Kidney (tissue), 14 donors: ENCODE measurements around the gene NR2F6. TPM values are rescaled to one million over a fixed set of nuclear protein-coding genes. Genes with fewer than 3 reads are reported as not detected.

Source experiments
- DNase-seq, 5 donors: peaks; one replicate each; pipeline ENCODE4 v3.0.0-alpha.2; 2013 to 2020
- FAIRE-seq: peaks from 2 replicates; lab custom pipeline; 2012; peaks lifted over from hg19 to GRCh38; lab: Jason Lieb, UNC
- H3K27ac ChIP-seq, 2 donors: one replicate each; pipeline ENCODE4 v1.7.0; 2013; ENCODE audit warnings: low read depth in 2 of 2, low read length in 2 of 2, inconsistent platforms in 1 of 2
- H3K27me3 ChIP-seq: one replicate; pipeline ENCODE4 v1.7.1; 2013; ENCODE audit warnings: low read length, inconsistent platforms; ENCODE audit not compliant: control insufficient read depth, insufficient read depth
- H3K36me3 ChIP-seq, 3 donors: one replicate each; pipeline versions ENCODE4 v1.7.0 to v1.7.1; 2013; ENCODE audit warnings: low read length in 3 of 3, control low read depth in 1 of 3, inconsistent platforms in 1 of 3; ENCODE audit not compliant: insufficient read depth in 3 of 3, control insufficient read depth in 2 of 3
- H3K4me1 ChIP-seq, 3 donors: one replicate each; pipeline versions ENCODE4 v1.7.0 to v1.7.1; 2013; ENCODE audit warnings: low read length in 3 of 3, inconsistent platforms in 1 of 3, low read depth in 1 of 3; ENCODE audit not compliant: control insufficient read depth in 2 of 3, insufficient read depth in 2 of 3
- H3K4me3 ChIP-seq, 3 donors: one replicate each; pipeline versions ENCODE4 v1.7.0 to v1.8.1; 2013; ENCODE audit warnings: low read length in 3 of 3, control low read depth in 1 of 3, inconsistent platforms in 1 of 3
- H3K9ac ChIP-seq, 3 donors: one replicate each; pipeline versions ENCODE4 v1.7.0 to v1.7.1; 2013; ENCODE audit warnings: low read length in 3 of 3, control low read depth in 1 of 3, inconsistent platforms in 1 of 3
- H3K9me3 ChIP-seq, 3 donors: one replicate each; pipeline versions ENCODE4 v1.7.0 to v1.7.1; 2013; ENCODE audit warnings: low read length in 3 of 3, control low read depth in 1 of 3, inconsistent platforms in 1 of 3; ENCODE audit not compliant: control insufficient read depth in 2 of 3, insufficient read depth in 1 of 3
- CTCF ChIP-seq: IDR thresholded peaks from 3 replicates; pipeline ENCODE4 v1.5.1; 2012; ENCODE audit warnings: mild to moderate bottlenecking, moderate library complexity, borderline replicate concordance; ENCODE audit not compliant: insufficient read depth; ENCODE audit errors: extremely low read depth
- intact Hi-C: fragments of 100-400 bp; cut with DNase I; formaldehyde crosslinking; loops from one replicate; pipeline ENCODE4 v1.11.1; 2022
- polyA plus RNA-seq: library from polyadenylated mRNA; stranded (reverse); fragments of 350-450 nt; fragmentation: Illumina TruSeq; extraction: RNeasy Lipid Tissue Mini Kit (QIAGEN cat#74804); gene quantifications from one replicate; pipeline ENCODE4 v1.2.3, GENCODE V29; 2014; ENCODE audit warnings: low read depth, low replicate concordance; ENCODE audit not compliant: insufficient read depth
- total RNA-seq: library from RNA; stranded (reverse); fragmentation: NEBNext Ultra II Directional; extraction: Animal tissue kit (Norgen Biotek cat#: 25700); gene quantifications from one replicate; pipeline ENCODE4 v1.2.1, GENCODE V29; 2021
- donor health status: control.
- donor health status: control.
- donor health status: control.
- donor health status: control.
- donor health status: control.
- donor health status: DM: yes; HTN: yes; CAD: no.
- donor health status: Normal renal cell carcinoma (clear cell type).

The NR2F6 gene
- total and polyA plus RNA-seq, 2 donors from 2014 or later = 46.8 to 60.2 TPM

- peaks cover 3 to 18% (median 9%) of the 10 kb centered on the region in 3 donors for H3K36me3 ChIP-seq
- intact Hi-C loops = no loop called here
- H3K27me3 ChIP-seq = no peaks in the 10 kb centered on the region
- DNase-seq = peak in 1 of 5 donors; percentile 71
- no peak for TF ChIP-seq CTCF
- H3K27ac ChIP-seq = no peak overlapping the region
- no peaks in the 10 kb centered on the region for H3K9me3 ChIP-seq
- H3K9ac ChIP-seq = no peak overlapping the region
- H3K4me3 ChIP-seq = no peak overlapping the region
- no peaks in the 10 kb centered on the region for H3K4me1 ChIP-seq
- no peak for FAIRE-seq
Observed at GRCh38 chr19:17202249-17202648, 43.5 kb downstream of the NR2F6 start.

GRCh38 chr19:17200408-17201079 lies 45.2 kb downstream of the NR2F6 start:
- H3K9ac ChIP-seq = no peak overlapping the region
- FAIRE-seq (no peak), DNase-seq (no peak)
- intact Hi-C loops = no loop called here
- no peaks in the 10 kb centered on the region for H3K9me3 ChIP-seq
- H3K4me1 ChIP-seq = no peaks in the 10 kb centered on the region
- no peak overlapping the region for H3K27ac ChIP-seq
- TF ChIP-seq CTCF = no peak
- H3K36me3 ChIP-seq = peaks cover 3 to 18% (median 9%) of the 10 kb centered on the region in 3 donors
- no peak overlapping the region for H3K4me3 ChIP-seq
- no peaks in the 10 kb centered on the region for H3K27me3 ChIP-seq

- FAIRE-seq = no peak
- H3K9ac ChIP-seq = no peak overlapping the region
- H3K36me3 ChIP-seq = peaks cover 5 to 30% (median 18%) of the 10 kb centered on the region in 3 donors
- intact Hi-C loops = no loop called here
- TF ChIP-seq CTCF = no peak
- H3K4me1 ChIP-seq = no peaks in the 10 kb centered on the region
- no peak overlapping the region for H3K27ac ChIP-seq
- no peaks in the 10 kb centered on the region for H3K27me3 ChIP-seq
- no peaks in the 10 kb centered on the region for H3K9me3 ChIP-seq
- H3K4me3 ChIP-seq = no peak overlapping the region
- DNase-seq = no peak
Observed at GRCh38 chr19:17197666-17198065, 48.1 kb downstream of the NR2F6 start.
